IMR-90 (cell line): ENCODE measurements around the gene MRPL23.

Experiments
- CTCF ChIP-seq: conservative IDR thresholded peaks from 2 replicates; pipeline ENCODE4 v1.5.1; 2012; ENCODE audit warnings: mild to moderate bottlenecking, low read depth, low read length, improper control_type of control experiment
- ELK1 ChIP-seq: fragments of 150-350 bp; IDR thresholded peaks from 2 replicates; pipeline ENCODE4 v1.6.1; 2016; ENCODE audit warnings: low read depth, mild to moderate bottlenecking, low read length, moderate library complexity, borderline replicate concordance
- FOS ChIP-seq: fragments of 150-350 bp; IDR thresholded peaks from 2 replicates; pipeline ENCODE4 v1.6.1; 2016; ENCODE audit warnings: low read depth, low read length
- MAFK ChIP-seq: IDR thresholded peaks from 2 replicates; pipeline ENCODE4 v1.6.1; 2012; ENCODE audit warnings: low read depth, low read length, improper control_type of control experiment
- MAZ ChIP-seq: IDR thresholded peaks from 2 replicates; pipeline ENCODE4 v1.6.1; 2012; ENCODE audit warnings: low read depth, mild to moderate bottlenecking, low read length, improper control_type of control experiment, moderate library complexity, borderline replicate concordance
- MXI1 ChIP-seq: IDR thresholded peaks from 2 replicates; pipeline ENCODE4 v1.6.1; 2012; ENCODE audit warnings: low read depth, mild to moderate bottlenecking, low read length, moderate library complexity, borderline replicate concordance
- NFE2L2 ChIP-seq: fragments of 150-350 bp; IDR thresholded peaks from 2 replicates; pipeline ENCODE4 v1.6.1; 2016; ENCODE audit warnings: low read depth, mild to moderate bottlenecking, low read length
- POLR2A ChIP-seq: IDR thresholded peaks from 2 replicates; pipeline ENCODE4 v1.6.1; 2012; ENCODE audit warnings: mild to moderate bottlenecking, low read depth, low read length
- RAD21 ChIP-seq: IDR thresholded peaks from 2 replicates; pipeline ENCODE4 v1.6.1; 2012; ENCODE audit warnings: low read length, improper control_type of control experiment
- RFX5 ChIP-seq: IDR thresholded peaks from 2 replicates; pipeline ENCODE4 v1.8.0; 2012; ENCODE audit warnings: low read depth, mild to moderate bottlenecking, low read length, moderate library complexity
- SMC3 ChIP-seq: fragments of 150-350 bp; IDR thresholded peaks from 2 replicates; pipeline ENCODE4 v1.6.1; 2016; ENCODE audit warnings: low read depth, mild to moderate bottlenecking, antibody characterized with exemption, low read length, moderate library complexity
- USF2 ChIP-seq: fragments of 150-350 bp; IDR thresholded peaks from 2 replicates; pipeline ENCODE4 v1.6.1; 2017; ENCODE audit warnings: mild to moderate bottlenecking, antibody characterized with exemption, low read length, low read depth

- TF ChIP-seq MXI1, result no peak
- no peak for TF ChIP-seq CTCF
- TF ChIP-seq SMC3, result no peak
- no peak for TF ChIP-seq POLR2A
- TF ChIP-seq MAFK, result no peak
- TF ChIP-seq NFE2L2, result no peak
- TF ChIP-seq ELK1, result no peak
- no peak for TF ChIP-seq USF2
- TF ChIP-seq RFX5, result no peak
- TF ChIP-seq RAD21, result no peak
- TF ChIP-seq FOS, result no peak
- TF ChIP-seq MAZ, result no peak
Measured at GRCh38 chr11:1906611-1907423, 40.3 kb upstream of the MRPL23 start.
